Suprapubic skin (tissue), 4 donors: ENCODE data around the gene SIPA1L3. TPM values are rescaled to one million over a fixed set of nuclear protein-coding genes. Genes with fewer than 3 reads are reported as not detected.
A peak's percentile ranks its signal among the peaks of the same experiment; 100 is the strongest.
"Not testable (repeated sequence)": the region's sequence is repeated elsewhere in the genome, so short reads cannot be mapped to it uniquely, and the experiment has no call there.

Source experiments
- DNase-seq, 2 donors: peaks; one replicate each; pipeline ENCODE4 v3.0.0-alpha.2; 2019; ENCODE audit warnings: low spot score in 2 of 2
- H3K27ac ChIP-seq: fragments of 200-600 bp; sonication (generic); one replicate; pipeline ENCODE4 v1.5.1; 2019
- H3K27me3 ChIP-seq: fragments of 200-600 bp; sonication (generic); one replicate; pipeline ENCODE4 v1.5.1; 2019
- H3K36me3 ChIP-seq: fragments of 200-600 bp; sonication (generic); one replicate; pipeline ENCODE4 v1.5.1; 2019
- H3K4me1 ChIP-seq: fragments of 200-600 bp; sonication (generic); one replicate; pipeline ENCODE4 v1.5.1; 2019
- H3K4me3 ChIP-seq: fragments of 200-600 bp; sonication (generic); one replicate; pipeline ENCODE4 v1.5.1; 2019; ENCODE audit warnings: mild to moderate bottlenecking
- H3K9me3 ChIP-seq: fragments of 200-600 bp; sonication (generic); one replicate; pipeline ENCODE4 v1.5.1; 2019
- EP300 ChIP-seq: sonication (generic); formaldehyde crosslinking; IDR thresholded peaks from one replicate; pipeline ENCODE4 v1.6.1; 2017; ENCODE audit warnings: antibody characterized with exemption
- POLR2A ChIP-seq, 2 donors: fragments of 450-650 bp; IDR thresholded peaks; one replicate each; pipeline ENCODE4 v1.6.1; 2017; ENCODE audit warnings: antibody characterized with exemption in 2 of 2, mild to moderate bottlenecking in 2 of 2, moderate library complexity in 2 of 2
- POLR2AphosphoS5 ChIP-seq, 3 donors: sonication (generic); formaldehyde crosslinking; IDR thresholded peaks; one replicate each; pipeline ENCODE4 v1.6.1; 2017; ENCODE audit warnings: antibody characterized with exemption in 3 of 3
- WGBS: methylation state at CpG from one replicate; pipeline ENCODE4 v1.1.5; 2018; 5-methylcytosine and 5-hydroxymethylcytosine counted together
- total RNA-seq, 4 donors: library from RNA; depleted of rRNA; stranded (reverse); fragments of >200 nt; gene quantifications; one replicate each; pipeline ENCODE4 v1.1.0, GENCODE V29; 2016
- TF ChIP-seq, protein P1 (sequence below), 2 donors: fragments of 200-600 bp in 1 of 2; fragments of 450-650 bp in 1 of 2; sonication (generic) in 1 of 2; IDR thresholded peaks; one replicate each; pipeline ENCODE4 v1.5.1; 2016 to 2019; ENCODE audit warnings: antibody characterized with exemption in 2 of 2, mild to moderate bottlenecking in 1 of 2, moderate library complexity in 1 of 2

Gene SIPA1L3
- total RNA-seq, 4 donors from 2014 or later: 52.6 to 92.1 (median 81.8) TPM

DNA sequence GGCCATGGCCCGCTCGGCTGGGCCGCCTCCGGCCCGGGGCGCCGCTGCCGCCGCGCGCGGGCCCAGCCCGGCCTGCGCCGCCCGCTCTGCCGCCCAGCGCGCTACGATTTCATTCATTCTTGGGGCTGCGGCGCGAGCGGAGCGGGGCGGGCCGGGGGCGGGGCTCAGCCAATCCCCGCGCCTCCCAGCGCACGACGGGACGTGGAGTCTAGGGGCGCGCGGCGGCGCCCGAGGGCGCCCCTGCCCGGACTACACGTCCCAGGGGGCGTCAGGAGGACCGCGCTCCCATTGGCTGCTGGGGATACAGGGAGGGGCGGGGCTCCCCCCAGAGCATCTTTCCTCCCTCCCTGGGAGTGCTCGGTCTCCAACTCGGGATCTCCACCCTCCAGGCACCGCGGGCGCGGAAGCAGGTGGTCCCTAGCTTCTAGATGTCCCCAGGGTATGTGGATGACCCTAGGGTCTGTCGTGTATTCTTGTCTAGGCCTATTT lies 322.6 kb downstream of the SIPA1L3 start:
- Histone ChIP-seq H3K4me3 (peak overlapping the region; percentile 34), H3K36me3 (no peaks in the 10 kb centered on the region), H3K9me3 (no peaks in the 10 kb centered on the region), H3K27me3 (peaks cover 60% of the 10 kb centered on the region), H3K4me1 (peaks cover 21% of the 10 kb centered on the region), H3K27ac (no peak overlapping the region)
- DNase-seq: no peak
- no peak for TF ChIP-seq POLR2AphosphoS5 (IDR thresholded peaks at IDR 0.05)
- no peak for TF ChIP-seq POLR2A (IDR thresholded peaks at IDR 0.05)
- TF ChIP-seq, protein P1, sequence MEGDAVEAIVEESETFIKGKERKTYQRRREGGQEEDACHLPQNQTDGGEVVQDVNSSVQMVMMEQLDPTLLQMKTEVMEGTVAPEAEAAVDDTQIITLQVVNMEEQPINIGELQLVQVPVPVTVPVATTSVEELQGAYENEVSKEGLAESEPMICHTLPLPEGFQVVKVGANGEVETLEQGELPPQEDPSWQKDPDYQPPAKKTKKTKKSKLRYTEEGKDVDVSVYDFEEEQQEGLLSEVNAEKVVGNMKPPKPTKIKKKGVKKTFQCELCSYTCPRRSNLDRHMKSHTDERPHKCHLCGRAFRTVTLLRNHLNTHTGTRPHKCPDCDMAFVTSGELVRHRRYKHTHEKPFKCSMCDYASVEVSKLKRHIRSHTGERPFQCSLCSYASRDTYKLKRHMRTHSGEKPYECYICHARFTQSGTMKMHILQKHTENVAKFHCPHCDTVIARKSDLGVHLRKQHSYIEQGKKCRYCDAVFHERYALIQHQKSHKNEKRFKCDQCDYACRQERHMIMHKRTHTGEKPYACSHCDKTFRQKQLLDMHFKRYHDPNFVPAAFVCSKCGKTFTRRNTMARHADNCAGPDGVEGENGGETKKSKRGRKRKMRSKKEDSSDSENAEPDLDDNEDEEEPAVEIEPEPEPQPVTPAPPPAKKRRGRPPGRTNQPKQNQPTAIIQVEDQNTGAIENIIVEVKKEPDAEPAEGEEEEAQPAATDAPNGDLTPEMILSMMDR (IDR thresholded peaks at IDR 0.05): no peak
- no peak for TF ChIP-seq EP300
- 0% methylated on average over 3 of the region's 54 CpGs for WGBS

DNA sequence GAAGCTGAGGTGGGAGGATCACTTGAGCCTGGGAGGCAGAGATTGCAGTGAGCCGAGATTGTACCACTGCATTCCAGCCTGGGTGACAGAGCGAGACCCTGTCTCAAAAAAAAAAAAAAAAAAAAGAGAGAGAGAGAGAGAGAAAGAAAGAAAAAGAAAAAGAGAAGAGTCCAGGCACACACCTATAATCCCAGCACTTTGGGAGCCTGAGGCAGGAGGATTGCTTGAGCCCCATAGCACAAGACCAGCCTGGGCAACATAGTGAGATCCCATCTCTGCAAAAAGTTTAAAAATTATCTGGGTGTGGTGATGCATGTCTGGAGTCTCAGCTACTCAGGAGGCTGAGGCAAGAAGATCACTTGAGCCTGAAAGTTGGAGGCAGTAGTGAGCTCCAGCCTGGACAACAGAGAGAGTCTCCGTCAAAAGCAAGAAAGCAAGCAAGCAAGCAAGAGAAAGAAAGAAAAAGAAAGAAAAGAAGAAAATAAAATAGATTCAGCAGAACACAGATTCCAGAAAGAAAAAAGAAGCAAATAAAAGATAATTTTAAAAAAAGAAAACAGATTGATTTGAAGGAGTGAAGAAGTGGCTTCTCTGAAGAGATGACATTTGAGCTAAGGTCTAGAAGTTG lies 323.6 kb downstream of the SIPA1L3 start:
- Histone ChIP-seq H3K27me3 (peaks cover 52% of the 10 kb centered on the region), H3K4me1 (peaks cover 20% of the 10 kb centered on the region)
- H3K27ac ChIP-seq, DNase-seq, H3K9me3 ChIP-seq, H3K36me3 ChIP-seq, H3K4me3 ChIP-seq: not testable (repeated sequence)
- 71% methylated on average over 3 of the region's 3 CpGs for WGBS

DNA sequence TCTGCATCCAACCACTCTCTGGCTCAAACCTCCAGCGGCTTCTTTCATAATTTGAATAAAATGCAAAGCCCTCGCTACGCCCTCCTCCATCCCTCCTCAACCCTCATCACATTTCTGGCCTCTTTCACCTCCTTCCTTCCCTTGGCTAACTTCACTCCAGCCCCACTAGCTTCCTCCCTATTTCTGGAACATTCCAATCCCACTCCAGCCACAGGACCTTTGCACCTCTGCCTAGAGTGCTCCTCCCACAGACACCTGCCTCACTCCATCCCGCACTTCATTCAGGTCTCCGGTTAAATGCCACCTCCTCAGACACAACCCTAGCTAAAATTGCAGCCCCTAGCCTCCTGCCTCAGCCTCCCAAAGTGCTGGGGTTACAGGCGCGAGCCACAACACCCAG lies 324.9 kb downstream of the SIPA1L3 start:
- Histone ChIP-seq H3K36me3 (no peaks in the 10 kb centered on the region), H3K4me3 (no peak overlapping the region), H3K9me3 (no peaks in the 10 kb centered on the region), H3K4me1 (peaks cover 20% of the 10 kb centered on the region), H3K27ac (no peak overlapping the region), H3K27me3 (peaks cover 40% of the 10 kb centered on the region)
- 94% methylated on average over 7 of the region's 7 CpGs for WGBS
- TF ChIP-seq EP300: no peak
- TF ChIP-seq, protein P1 (IDR thresholded peaks at IDR 0.05): no peak
- TF ChIP-seq POLR2A (IDR thresholded peaks at IDR 0.05): no peak
- no peak for TF ChIP-seq POLR2AphosphoS5 (IDR thresholded peaks at IDR 0.05)
- no peak for DNase-seq

DNA sequence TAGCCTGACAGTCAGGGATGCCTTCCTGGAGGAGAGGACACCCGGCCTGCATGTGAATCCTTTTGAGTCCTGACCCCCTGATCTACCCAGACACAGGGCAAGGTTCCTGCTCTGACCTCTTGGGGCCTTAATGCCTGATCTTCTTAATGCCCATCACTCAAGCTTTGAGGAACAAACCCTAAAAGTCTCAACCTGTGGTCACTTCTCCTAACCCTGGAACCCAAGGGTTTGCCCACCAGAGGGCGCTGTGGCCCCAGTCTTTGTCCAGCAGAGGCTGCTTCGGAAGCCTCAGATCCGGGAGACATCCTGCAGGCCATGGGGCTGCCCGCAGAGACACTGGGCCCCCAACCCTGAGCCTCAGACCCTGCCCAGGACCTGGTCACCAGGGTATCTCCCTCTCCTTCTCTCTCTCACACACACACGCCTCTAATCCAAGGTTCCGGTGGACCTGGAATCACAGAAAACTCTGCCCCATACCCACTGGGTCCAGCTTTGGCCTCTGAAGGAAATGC lies 326.8 kb downstream of the SIPA1L3 start:
- peaks cover 21% of the 10 kb centered on the region for H3K27me3 ChIP-seq

DNA sequence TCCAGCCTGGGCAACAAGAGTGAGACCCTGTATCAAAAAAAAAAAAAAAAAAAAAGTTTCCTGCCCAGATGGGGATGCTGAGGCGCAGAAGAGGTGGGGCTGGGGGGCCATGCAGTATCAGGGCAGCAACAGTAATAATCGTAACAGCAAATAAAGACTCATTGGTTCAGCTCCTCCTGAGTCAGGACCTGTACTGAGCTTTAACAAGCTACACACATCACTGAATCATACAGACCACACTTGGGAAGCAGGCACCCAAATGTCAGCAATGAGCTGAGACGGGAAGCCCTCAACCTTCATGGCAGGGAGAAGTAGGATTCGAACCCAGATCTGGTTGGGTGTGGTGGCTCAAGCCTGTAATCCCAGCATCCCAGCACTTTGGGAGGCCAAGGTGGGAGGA lies 327.6 kb downstream of the SIPA1L3 start:
- no peak overlapping the region for H3K4me3 ChIP-seq
- H3K4me1 ChIP-seq: no peaks in the 10 kb centered on the region
- no peaks in the 10 kb centered on the region for H3K36me3 ChIP-seq
- H3K27ac ChIP-seq: no peak overlapping the region
- TF ChIP-seq, protein P1 (IDR thresholded peaks at IDR 0.05): no peak
- TF ChIP-seq POLR2AphosphoS5 (IDR thresholded peaks at IDR 0.05): no peak
- TF ChIP-seq EP300: no peak
- no peak for TF ChIP-seq POLR2A (IDR thresholded peaks at IDR 0.05)
- 85% methylated on average over 4 of the region's 4 CpGs for WGBS
- no peak for DNase-seq
- peaks cover 15% of the 10 kb centered on the region for H3K27me3 ChIP-seq
- H3K9me3 ChIP-seq: no peaks in the 10 kb centered on the region

More for the DNA sequence above, 326.8 kb downstream of the SIPA1L3 start:
- DNase-seq: no peak
- 33% methylated on average over 5 of the region's 7 CpGs for WGBS
- Histone ChIP-seq H3K9me3 (no peaks in the 10 kb centered on the region), H3K4me1 (peaks cover 6% of the 10 kb centered on the region), H3K27ac (no peak overlapping the region), H3K36me3 (no peaks in the 10 kb centered on the region), H3K4me3 (no peak overlapping the region)
- no peak for TF ChIP-seq EP300
- TF ChIP-seq, protein P1 (IDR thresholded peaks at IDR 0.05): peak; percentile 30 to 72
- no peak for TF ChIP-seq POLR2AphosphoS5 (IDR thresholded peaks at IDR 0.05)
